ENCODE measurements around the gene COPS8. TPM values are rescaled to one million over a fixed set of nuclear protein-coding genes. Genes with fewer than 3 reads are reported as not detected.

The COPS8 gene
- total RNA-seq, 1 donor: 123 TPM

GRCh38 chr2:237073552-237073951 is 12.1 kb upstream of the COPS8 start:
- no peak overlapping the region for H3K4me3 ChIP-seq (ENCODE audit: low read depth, low read length)
- no peak for TF ChIP-seq CTCF (IDR thresholded peaks at IDR 0.05; ENCODE audit: insufficient read depth, low read length)
- peak; percentile 94 for DNase-seq (ENCODE audit: low read depth)

- no peak for DNase-seq (ENCODE audit: low read depth)
- no peak for TF ChIP-seq CTCF (IDR thresholded peaks at IDR 0.05; ENCODE audit: insufficient read depth, low read length)
- H3K4me3 ChIP-seq (ENCODE audit: low read depth, low read length): no peak overlapping the region
Observed at GRCh38 chr2:237074211-237074993, 11.3 kb upstream of the COPS8 start.

GRCh38 chr2:237075749-237076599 is 9.7 kb upstream of the COPS8 start:
- TF ChIP-seq CTCF (IDR thresholded peaks at IDR 0.05; ENCODE audit: insufficient read depth, low read length): no peak
- H3K4me3 ChIP-seq (ENCODE audit: low read depth, low read length): no peak overlapping the region
- no peak for DNase-seq (ENCODE audit: low read depth)

GRCh38 chr2:237081596-237081995 is 4.1 kb upstream of the COPS8 start:
- no peak overlapping the region for H3K4me3 ChIP-seq (ENCODE audit: low read depth, low read length)
- DNase-seq (ENCODE audit: low read depth): no peak
- no peak for TF ChIP-seq CTCF (IDR thresholded peaks at IDR 0.05; ENCODE audit: insufficient read depth, low read length)

GRCh38 chr2:237083026-237083425 is 2.7 kb upstream of the COPS8 start:
- DNase-seq (ENCODE audit: low read depth): no peak
- TF ChIP-seq CTCF (IDR thresholded peaks at IDR 0.05; ENCODE audit: insufficient read depth, low read length): no peak
- no peak overlapping the region for H3K4me3 ChIP-seq (ENCODE audit: low read depth, low read length)

GRCh38 chr2:237084444-237084843 is 1.2 kb upstream of the COPS8 start:
- peak overlapping the region; percentile 92 for H3K4me3 ChIP-seq (ENCODE audit: low read depth, low read length)
- TF ChIP-seq CTCF (IDR thresholded peaks at IDR 0.05; ENCODE audit: insufficient read depth, low read length): no peak
- no peak for DNase-seq (ENCODE audit: low read depth)

Data from fibroblast of the aortic adventitia (primary cell).